ENCODE measurements around the gene NAP1L1.

Gene NAP1L1

DNA sequence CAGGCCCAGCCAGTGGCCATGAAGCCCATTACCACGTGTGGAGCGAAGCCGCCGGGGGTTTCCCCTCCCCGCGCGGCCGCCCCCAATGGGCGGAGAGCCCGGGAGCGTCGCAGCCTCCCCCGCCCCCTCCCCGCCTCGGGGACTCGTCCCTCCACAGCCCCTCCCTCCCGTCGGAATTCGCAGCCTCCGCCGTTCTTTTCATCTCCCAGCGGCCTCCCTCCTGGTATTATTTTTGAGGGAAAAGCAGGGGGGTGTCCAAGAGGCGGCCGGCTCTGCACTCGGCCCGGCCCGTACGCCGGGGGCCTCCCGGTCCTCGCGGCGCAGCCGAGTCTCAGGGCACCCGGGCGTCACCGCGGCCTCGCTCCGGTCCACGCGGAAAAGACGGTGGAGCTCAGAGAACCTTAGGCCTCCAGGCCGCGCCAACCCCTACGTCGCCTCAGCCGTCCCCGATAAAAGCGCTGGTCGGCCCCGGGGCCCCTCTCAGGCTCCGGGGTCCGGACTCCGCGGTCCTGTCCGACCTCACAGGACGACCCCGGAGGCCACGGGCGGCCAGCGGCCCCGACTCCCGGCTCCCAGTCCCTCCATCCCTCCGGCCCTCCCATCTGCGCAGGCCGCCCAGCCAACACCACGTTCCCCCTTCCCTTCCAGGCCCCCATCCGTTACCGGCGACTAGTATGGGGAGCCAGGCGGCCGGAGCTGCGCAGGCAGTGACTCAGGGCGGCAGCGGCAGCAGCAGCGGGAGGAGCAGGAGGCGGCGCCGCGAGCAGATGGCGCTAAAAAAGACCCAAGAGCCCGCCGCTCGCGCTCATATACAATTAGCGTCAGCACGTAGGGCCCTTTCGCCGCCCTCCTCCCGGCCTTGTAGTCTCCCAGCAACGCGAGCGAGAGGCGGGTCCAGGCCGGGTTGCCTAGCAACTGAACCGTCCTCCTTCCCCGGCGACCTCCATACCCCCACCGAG, at the start of gene NAP1L1:
NAP1L1 (minus strand) TSS at position 782 of the 959 bp plus-strand sequence. CDS start 10,466 bp downstream, outside the sequence.
- peak; percentile 97 for DNase-seq

DNA sequence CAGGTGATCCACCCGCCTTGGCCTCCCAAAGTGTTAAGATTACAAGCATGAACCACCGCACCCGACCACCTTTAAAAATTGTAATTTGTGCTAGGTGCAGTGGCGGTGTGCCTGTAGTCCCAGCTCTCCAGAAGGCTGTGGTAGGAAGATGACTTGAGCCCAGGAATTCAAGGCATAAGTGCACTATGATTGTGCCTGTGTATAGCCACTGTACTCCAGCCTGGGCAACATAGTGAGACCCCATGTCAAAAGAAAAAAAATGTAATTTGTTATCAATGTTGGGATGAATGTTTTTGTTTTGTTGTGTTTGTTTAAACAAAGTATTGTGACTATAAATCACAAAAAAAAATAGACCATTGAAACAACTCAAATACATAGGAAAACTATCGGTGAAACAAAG, 43.1 kb upstream of the NAP1L1 start:
- no peak for DNase-seq

GRCh38 chr12:76124456-76124855, 40.0 kb upstream of the NAP1L1 start:
- DNase-seq, result no peak

DNA sequence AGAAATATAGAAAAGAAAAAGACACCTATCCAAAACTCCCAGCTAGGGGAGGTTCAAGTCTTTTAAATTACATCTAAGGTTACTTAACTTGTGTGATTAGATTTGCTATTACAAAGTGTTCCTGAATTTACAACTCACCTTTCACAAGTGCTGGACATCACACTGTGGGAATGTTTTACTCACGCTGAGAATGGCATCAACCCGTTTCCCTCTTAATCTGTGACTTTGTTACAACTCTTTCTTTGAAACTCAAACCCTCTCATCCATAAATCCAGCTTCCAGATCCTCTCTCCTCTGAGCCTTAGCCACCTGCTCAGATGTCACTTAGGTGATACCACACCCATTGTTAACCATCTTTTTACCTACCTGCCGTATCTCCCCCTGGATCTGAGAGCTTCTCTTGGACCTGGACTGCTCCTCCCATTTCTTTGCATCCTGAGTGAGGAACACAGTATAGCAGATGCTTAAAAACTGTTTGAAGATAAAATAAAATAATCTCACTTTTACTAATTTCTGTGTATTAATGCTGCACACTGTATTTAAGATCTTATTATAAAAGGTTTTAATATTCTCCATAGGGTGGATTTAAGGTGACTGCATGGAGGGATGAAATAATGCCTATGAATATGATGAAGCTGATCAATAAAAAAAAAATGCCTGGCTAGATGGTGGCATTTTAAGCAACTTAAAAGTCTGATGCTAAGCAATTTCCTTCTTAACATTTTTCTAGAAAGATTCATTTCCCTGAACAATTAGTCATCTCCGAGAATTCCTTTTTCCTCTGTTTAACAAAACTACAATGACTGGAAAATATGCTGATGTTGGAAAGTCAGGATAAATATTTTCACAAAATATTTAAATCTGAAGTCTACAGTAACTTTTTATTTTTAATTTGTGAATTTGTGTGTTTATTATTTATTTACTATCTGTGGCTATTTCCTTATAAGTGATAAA, 39.1 kb upstream of the NAP1L1 start:
- no peak for DNase-seq

DNA sequence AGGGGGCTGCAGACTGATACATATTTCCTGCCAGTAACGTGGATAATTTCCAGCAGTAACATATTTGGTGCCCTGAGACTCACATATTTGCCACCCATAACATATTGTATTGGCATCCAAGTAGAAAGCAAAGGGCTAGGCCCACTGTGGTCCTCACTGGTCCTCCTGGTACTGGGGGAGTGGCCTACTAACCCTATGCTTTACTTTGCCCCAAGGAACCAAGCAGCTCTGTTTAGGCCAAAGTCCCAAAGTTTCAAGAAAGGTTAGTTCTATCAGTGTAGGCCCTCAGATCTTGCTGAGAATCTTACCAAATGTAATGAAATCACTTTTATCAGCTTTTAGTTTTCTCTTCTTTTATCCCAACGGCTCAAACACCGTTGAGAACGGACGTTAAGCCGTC, 35.4 kb upstream of the NAP1L1 start:
- no peak for DNase-seq

GRCh38 chr12:76117751-76118150, 33.3 kb upstream of the NAP1L1 start:
- DNase-seq, result no peak

DNA sequence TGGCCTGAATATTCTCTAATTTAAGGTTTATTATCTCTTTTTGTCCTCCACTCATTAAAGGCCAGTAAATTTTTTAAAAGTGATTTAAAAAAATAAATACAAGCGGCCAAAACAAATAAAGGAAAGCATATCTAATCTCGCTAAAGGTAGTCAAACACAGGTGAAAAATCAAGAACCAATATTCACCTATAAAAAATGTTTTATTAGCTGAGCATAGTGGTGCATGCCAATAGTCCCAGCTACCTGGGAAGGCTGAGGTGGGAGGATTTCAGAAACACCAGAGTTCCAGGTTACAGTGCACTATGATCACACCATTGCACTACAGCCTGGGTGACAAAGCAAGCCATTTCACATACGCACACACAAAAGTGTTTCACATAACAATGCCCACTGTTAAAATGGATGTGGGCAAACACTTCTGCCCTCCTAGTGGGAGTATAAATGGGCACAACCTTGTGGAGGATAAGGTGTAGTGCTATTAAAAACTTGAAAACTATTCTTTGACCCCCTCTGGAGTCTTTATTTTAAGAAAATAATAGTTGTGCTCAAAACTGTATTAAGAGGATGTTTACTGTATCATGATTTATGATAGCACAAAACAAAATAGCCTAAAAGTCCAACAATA, 32.7 kb upstream of the NAP1L1 start:
- no peak for DNase-seq

GRCh38 chr12:76113800-76114757, 29.6 kb upstream of the NAP1L1 start:
- no peak for DNase-seq

GRCh38 chr12:76111209-76111749, 26.8 kb upstream of the NAP1L1 start:
- DNase-seq, result no peak

DNA sequence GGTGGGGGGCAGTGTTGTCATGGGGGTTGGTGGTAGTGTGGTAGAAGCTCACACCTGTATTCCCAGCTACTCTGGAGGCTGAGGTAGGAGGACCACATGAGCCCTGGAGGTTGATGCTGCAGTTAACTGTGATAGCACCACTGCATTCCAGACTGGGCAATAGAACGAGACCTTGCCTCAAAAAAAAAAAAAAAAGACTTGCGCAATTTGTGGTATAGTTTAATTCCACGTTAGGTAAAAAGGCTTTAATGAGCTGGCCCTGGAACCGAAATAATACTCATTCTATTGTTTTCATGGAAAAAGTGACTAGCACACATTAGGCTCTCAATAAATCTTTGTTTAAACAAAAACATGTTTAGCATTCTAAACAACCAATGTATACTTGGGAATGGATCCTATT, 25.4 kb upstream of the NAP1L1 start:
- DNase-seq, result no peak

GRCh38 chr12:76108356-76108755, 23.9 kb upstream of the NAP1L1 start:
- DNase-seq, result no peak

DNA sequence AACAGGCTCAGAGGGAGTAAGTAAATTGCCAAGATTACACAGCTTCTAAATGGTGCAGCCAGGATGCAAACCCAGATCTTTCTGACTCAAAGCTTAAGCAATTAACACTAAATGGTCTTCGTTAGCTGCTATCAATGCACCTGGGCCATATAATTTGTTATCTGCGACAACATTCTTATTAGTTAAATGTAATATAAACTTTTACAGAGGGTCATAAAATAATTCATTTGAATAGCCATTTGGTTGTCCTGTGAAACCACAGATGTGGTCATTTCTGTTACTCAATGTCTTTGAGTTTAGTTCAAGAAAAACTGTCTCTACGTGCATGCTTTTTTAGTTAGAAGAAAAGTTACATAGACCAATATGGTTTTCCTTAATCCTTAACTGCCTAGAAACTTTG, 22.1 kb upstream of the NAP1L1 start:
- DNase-seq, result no peak

DNA sequence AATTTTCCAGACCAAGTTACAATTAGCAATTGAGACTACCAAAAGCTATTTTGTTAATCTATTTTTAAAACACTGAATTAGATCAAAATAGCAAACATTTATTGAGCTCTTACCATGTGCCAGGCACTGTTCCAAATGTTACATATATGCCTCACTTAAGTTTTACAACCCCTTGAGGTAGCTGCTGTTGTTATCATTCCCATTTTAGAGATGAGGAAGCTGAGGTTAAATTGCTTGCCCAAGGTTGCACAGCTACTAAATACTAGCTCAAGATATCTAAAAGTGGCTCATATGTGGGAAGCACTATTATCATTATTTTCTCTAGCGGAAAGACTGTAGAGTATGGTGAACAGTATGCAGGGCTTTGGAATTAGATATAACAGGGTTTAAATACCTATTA, 19.5 kb upstream of the NAP1L1 start:
- no peak for DNase-seq

GRCh38 chr12:76101739-76102385, 17.4 kb upstream of the NAP1L1 start:
- no peak for DNase-seq

DNA sequence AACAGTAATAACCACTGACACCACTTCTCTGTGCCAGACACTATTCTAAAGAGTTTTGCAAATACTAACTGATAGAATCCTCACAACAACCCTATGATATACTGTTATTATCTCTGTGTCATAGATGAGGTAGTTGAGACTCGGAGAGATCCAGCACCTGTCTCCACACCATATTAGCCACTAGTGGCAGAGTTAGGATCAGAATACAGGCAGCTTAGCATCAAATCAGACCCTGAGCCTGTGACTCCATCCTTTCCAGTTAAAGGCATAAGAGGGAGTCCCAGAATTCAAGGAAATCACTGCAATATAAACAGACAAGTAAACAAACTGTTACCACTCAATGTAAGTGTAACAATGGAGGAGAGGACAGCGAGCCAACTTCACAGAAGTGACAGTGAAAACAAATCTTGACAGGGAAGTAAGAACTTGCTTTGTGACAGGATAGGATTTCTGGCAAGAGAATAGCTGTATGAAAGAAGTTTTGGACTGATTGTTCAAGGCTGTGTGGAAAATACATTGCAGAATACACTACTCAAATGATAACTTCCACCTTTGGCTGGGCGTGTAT, 11.7 kb upstream of the NAP1L1 start:
- DNase-seq, result no peak

DNA sequence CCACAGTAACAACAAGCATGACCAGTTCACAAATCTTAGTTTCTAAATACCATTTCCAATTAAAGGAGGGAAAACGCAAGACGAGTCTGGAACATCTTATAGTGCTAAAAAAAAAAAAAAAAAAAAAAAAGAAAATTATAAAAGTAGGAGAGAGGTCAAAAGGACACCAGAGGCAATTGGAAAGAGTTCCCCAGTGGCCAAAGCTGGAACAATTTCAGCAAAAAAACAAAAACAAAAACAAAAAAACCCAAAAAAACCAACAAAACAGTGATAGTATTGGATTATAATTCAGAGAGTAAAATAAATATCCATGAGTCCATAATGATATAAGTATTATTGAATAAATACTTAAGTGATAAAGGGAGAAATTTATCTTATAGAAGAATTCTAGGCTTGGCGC, 10.3 kb upstream of the NAP1L1 start:
- no peak for DNase-seq

DNA sequence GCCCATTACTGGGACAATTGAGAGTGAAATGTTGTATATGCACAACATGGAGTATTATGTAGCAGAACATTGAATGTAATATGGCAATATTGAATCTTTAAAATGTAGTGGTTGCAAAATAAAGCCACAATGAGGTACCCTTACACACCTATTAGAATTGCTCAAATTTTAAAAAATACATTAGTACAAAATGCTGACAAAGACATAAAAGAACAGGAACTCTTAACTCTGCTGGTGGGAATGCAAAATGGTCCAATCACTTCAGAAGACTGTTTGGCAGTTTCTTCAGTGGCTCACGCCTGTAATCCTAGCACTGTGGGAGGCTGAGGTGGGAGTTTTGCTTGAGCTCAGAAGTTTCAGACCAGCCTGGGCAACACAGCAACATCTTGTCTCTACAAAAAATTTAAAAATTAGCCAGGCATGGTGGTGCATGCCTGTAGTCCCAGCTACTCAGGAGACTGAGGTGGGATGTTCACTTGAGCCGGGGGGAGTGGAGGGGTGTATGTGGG, 6.8 kb upstream of the NAP1L1 start:
- DNase-seq, result no peak

GRCh38 chr12:76085520-76085868, 1.0 kb upstream of the NAP1L1 start:
- peak; percentile 30 for DNase-seq

- DNase-seq, result peak; percentile 68
Observed at GRCh38 chr12:76084863-76085519, 506 bp upstream of the NAP1L1 start.
